ENCODE results near the gene OR6Y1.

The OR6Y1 gene

DNA sequence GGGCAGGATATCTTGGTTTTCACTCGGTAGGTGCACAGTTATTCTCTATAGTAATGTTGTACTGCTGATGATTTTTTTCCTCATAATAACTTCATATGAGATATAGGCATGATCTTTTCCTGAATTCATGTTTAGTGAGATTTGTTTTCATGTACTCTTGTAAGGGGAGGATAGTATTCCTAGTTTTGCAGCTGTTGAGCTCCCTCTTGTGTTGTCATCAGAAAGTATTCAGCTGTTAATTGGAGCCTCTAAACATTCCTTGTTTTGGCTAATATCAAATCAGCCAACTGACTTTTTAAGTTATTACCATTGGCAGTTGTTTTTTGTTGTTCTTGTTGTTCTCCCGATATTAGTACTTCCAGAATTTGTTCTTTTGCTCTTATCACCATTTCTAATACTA lies 57.8 kb downstream of the OR6Y1 start:
- DNase-seq, result no peak

DNA sequence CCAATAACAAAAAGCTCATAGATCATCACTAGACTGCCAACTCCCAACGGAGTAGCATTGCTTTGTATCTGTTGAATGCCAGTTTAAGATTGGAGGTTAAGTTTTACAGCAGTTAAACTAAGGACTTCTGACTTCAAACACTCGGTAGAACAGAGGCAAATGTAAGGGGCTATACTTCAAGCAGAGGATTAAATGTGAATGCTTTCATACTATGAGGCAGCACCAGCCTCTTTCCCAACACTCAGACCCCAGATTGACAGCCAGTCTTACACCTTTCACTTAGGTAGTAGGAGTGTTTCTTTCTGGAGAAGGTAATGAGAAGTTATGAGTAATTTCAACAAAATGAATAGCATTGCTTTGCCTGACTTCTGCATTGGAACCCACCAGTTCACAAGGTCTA lies 59.4 kb downstream of the OR6Y1 start:
- DNase-seq, result no peak
